MV-4-11 (cell line): ENCODE data around the gene PLEKHF1.

Experiments
- DNase-seq: peaks from one replicate; lab custom pipeline; 2025; lab: John Stamatoyannopoulos, UW

Gene PLEKHF1

DNA sequence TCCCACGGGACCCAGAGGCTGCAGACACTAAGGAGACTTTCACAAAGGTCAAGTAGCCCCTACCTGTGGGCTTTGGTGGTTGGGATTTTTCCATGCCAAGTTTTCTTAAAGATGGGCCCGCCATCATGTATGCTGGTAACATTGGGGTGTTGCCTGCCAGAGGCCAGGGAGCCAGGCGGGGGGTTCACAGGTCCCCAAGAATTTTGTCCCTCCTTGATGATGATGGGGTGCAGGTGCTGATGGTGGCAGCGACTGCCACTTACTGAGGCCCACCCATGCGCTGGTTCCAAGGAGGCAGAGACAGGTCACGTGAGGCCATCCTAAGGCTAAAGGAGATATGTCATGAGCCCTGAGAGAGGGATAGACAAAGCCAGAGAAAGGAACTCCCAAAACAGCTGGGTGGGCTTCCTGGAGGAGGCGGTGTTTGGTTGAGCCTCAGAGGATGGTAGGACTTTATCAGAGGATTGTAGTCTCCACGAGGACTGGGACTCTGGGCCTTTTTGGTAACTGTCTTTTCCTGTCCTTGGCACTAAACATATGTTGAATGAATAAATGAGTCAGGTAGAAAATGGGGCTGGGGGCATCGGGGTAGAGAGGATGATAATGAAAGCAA, 14.4 kb downstream of the PLEKHF1 start:
- DNase-seq, result no peak

DNA sequence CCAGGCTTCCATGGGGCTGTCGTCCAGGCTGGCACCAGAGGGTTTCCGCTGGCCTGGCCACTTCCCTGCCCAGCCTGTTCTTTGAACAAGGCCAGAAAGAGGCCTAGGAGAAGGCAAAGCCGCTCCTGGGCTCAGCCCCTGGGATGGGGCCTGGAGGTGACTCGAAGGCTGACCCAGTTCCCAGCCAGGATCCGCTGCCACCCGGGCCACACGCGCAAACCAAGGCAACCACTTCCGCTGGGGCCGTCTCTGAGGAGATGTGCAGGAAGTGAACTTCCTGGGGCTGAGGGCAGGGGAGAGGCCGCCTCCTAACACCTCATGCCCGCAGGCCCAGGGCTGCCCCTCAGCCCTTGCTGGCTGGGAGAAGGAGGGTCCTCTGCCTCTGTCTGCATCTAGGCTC, 15.2 kb downstream of the PLEKHF1 start:
- DNase-seq, result peak; percentile 87

DNA sequence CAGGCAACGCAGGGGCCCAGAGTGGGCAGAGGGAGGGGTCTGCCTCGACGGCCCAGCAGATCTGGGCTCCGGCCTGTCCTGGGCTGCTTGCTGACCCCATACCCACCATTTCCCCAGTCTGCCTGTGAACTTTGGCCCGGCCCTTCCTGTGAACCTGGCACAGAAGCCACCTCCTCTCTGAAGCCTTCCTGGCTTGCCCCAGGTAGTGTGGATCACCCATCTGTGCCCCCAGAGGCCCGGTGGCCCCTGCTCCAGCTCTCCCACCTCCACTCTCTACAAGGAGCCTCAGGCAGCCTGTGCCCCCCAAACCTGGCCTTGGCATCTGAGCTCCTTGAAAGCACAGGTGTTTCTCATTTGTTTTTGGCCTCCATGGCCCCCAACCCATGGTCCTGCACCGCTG, 15.7 kb downstream of the PLEKHF1 start:
- DNase-seq, result no peak

DNA sequence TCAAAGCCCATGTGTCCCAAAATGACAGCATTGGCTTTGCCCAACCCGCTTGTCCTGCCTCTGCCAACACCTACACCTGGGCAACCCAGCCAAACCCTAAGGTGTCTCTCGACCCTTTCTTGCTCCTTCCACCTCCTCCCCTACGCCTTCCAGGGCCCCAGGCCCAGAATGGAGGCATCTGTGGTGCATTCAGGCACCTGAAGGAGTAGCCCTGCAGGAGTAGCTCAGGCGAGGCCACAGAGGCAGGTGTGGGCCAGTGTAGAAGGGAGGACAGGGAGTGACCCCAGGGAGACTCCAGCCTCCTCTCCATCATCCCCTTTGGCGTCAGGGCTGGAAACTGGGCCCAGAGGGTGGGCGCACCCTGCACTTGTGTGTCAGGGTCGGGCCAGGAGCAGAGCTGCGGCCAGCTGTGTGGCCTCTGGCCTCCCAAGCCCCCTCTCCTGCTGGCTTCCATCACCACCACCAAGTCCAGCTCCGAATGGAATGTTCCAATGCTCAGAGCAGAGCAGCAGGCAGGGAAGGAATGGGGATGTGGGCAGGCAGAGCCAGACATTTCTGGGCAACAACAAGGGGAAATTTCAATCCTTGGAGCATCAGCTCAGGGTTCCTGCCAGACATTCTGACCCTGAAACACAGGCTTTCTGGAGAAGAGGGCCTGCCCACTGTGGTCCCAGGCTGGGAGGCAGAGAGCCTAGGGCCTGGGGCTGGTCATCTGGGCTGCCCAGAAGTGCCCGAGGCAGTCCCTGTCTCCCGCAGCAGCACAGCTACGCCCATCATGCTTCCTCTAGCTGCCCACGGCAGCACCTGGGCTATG, 16.4 kb downstream of the PLEKHF1 start:
- no peak for DNase-seq

DNA sequence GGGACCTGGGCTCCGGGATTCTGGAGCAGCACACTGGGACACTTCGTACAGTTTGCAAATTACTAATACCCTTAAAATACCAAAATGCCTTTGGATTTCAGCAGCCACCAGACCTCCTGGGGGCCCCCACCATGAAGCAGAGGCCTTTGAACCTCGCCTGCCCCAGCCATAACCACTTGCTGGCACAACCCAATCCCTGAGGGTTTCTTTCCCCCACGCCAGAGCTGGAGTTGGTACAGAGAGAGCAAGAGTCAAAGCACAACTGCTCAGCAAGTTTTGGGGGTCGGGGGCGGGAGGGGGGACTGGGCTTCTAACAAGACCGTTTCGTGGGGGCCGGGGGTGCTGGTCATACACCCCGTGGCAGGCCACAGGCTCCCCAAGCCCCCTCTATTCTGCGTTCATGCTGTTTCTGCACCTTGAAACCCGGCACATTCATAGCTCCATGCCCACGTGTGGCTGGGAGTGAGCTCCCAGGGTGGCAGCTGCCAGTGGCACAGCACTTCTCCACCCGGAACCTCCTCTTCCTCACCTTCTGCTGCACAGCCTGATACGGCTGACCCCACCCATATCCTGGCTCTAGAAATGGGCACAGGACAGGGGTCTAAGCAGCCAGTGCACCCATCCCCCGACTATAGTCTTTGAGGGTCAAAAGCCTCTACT, 17.1 kb downstream of the PLEKHF1 start:
- no peak for DNase-seq

DNA sequence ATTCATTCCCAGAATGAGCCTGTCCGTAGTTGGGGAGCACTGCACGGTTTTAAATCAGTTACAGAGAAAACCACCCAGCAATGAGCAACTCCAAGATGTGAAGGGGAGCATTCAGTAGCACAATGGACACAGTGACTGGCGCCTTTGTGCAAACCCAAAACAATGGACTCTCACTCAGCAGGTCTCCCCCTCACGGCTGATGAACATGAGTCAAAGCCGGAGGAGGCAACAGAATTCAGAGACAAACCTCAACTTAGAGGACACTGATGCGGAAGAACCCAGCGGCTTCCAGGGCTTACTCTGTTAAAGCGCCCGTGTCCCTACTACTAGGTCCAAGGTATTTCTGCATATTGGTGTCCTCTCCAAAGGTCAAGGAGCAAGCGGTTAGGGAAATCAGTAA, 17.7 kb downstream of the PLEKHF1 start:
- DNase-seq, result no peak

DNA sequence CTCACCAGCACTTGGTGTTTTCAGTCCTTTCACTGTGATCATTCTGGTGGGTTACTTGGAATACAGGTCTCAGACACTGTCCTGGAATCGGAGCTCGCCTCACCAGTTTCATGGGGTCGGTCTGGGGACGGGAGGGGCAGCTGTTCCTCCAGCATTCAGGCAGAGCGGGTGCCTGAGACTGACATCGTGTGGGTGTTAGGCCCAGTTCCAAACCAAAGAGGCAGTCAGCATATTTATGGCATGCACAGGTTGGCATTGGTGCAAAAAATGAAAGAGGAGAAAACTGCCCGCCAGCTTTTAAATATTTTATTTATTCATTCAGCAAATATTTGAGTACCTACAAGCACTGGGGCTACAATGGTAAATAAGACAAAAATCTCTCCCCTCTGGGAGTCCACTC, 20.1 kb downstream of the PLEKHF1 start:
- no peak for DNase-seq

DNA sequence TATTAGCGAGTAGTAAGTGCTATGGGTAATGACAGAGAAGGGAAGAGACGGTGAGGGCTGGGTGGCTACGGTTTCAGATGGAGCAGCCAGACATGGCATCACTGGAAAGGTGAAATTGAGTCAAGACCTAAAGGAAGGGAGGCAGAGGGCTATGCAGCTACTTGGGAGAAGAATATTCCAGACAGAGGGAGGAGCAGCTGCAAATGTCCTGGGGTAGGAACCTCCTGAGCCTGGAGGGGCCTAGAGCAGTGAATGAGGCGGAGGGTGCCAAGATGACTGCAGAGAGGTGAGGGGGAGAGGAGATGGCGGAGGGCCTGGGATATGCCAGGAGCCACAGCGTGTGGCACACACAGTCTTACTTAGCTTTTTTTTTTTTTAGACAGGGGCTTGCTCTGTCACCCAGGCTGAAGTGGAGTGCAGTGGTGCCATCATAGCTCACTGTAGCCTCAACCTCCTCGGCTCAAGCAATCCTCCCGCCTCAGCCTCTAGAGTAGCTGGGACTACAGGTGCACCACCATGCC, 21.1 kb downstream of the PLEKHF1 start:
- DNase-seq, result no peak

DNA sequence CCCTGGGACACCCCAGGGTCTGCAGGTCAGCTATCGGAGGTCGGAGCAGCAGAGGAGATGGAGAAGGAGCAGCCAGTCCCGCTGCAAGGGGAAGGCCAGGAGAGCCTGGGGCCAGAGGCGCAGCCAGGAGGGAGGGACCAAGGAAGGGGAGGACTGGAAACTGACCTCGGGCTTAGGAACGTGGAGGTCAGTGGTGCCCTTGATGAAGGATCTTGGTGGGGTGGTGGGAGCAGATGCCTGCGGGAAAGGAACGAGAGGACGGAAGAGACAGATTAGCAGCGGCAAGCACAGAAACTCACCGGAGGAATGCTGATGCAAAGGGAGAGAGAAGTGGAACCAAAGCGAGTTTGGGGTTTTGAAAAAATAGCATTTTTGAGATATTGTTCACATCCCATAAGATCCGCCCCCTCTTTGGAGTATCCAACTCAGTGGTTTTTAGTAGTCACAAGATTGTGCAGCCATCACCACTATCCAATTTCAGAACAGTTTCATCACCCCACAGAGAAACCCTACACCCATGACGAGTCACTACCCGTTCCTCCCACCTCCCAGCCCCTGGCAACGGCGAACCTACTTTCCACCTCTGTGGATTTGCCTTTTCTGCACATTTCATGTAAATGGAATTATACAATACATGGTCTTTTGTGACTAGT, 22.1 kb downstream of the PLEKHF1 start:
- peak; percentile 98 for DNase-seq

DNA sequence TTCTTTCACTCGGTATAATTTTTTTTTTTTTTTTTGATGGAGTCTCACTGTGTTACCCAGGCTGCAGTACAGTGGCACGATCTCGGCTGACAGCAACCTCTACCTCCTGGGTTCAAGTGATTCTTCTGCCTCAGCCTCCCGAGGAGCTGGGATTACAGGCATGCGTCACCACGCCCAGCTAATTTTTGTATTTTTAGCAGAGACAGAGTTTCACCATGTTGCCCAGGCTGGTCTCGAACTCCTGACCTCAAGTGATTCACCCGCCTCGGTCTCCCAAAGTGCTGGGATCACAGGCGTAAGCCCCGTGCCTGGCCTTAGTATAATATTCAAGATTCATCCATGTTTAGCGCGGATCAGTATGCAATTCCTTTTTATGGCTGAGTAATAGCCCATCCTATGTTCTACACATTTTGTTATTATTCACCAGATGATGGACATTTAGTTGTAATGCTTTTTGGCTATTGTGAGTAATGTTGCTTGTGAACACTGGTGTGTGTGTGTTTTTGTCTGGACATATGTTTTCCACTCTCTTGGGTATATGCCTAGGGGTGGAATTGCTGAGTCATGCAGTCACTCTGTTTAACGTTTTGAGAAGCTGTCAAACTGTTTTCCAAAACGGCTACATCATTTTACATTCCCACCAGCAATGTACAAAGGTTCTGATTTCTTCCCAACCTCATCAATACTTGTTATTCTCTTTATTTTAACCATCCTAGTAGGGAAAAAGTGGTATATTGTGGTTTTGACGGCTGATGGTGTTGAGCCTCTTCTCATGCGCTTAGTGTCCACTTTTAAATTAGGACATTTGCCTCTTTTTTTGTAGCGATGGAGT, 22.9 kb downstream of the PLEKHF1 start:
- DNase-seq, result peak; percentile 51

DNA sequence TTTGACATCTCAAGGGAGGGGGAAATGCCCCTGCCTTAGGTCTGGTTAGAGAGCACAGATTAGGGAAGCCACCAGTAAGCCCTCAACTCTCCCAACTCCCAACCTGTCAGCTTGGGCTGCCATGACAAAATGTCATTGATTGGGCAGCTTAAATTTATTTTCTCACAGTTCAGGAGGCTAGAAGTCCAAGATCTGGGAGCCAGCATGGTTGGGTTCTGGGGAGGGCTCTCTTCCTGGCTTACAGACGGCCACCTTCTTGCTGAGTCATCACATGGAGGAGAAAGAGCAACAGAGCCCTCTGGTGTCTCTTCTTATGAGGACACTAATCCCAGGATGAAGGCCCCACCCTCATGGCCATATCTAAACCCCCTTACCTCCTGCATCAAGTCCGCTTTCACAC, 25.6 kb downstream of the PLEKHF1 start:
- peak; percentile 77 for DNase-seq

DNA sequence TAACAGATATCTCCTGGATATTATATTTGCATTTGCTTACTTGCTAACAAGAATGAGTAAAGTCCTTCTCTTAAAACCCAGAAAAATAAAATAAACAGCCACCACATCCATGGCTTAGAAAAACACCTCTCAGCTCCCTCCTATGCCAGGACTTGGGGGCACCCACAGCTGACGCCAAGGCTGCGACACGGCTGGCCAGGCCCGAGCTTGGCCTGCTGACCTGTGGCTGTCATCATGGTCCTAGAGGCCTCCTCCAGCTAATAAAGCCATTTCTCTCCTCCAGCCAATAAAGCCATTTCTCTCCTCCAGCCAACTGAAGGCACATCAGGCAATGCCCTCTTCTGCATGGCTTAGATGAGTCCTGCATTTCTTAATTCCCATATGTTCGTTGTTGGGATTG, 28.9 kb downstream of the PLEKHF1 start:
- no peak for DNase-seq

DNA sequence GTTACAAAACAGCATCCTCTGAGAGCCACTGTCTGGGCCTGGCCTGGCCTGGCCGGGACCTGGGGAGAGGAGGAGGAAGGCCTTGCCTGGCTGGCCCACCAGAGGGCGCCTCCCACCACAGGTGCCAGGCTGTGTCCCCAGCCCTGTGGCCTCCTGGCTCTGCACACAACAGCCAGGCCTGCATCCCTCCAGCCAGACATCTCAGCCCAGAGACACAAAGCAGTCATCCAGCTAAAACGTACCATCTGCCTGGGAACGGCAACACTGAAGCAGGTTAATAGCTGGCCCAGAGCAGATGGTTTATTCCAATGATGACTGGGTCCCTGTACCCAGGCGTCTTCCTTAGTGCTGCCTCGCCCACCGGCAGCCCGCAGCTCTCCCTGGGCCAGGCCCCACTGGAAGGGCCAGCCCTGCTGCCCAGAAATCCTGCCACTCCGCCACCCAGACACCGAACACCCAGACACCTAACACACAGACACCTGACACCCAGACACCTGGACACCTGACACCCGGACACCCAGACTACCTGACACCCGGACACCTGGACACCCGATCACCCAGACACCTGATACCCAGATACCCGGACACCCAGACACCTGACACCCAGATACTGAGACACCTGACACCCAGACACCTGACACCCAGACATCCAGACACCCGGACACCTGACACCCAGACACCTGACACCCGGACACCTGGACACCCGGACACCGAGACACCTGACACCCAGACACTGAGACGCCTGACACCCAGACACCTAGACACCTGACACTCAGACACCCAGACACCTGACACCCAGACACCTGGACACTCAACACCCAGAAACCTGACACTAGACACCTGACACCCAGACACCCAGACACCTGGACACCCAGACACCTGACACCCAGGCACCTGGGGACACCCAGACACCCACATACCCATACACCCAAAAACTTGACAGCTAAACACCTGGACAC, 29.7 kb downstream of the PLEKHF1 start:
- peak; percentile 89 for DNase-seq

DNA sequence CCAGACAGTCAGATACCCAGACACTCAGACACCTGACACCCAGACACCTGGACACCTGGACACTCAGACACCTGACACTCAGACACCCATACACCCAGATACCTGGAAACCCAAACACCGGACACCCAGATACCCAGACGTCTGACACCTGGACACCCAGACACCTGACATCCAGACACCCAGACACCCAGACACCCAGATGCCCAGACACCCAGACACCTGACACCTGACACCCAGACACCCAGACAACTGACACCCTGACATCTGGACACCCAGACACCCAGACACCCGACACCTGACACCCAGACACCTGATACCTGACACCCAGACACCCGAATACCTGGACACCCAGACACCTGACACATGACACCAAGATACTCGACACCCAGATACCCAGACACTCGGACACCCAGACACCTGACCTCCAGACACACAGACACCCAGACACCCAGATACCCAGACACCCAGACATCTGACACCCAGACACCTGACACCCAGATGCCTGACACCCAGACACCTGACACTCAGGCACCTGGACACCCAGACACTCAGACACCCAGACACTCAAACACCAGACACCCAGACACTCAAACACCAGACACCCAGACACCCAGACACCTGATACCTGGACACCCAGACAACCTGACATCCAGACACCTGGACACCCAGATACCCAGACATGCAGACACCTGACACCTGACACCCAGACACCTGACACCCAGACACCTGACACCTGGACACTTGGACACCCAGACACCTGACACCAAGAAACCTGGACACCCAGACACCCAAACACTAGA, 30.7 kb downstream of the PLEKHF1 start:
- no peak for DNase-seq

DNA sequence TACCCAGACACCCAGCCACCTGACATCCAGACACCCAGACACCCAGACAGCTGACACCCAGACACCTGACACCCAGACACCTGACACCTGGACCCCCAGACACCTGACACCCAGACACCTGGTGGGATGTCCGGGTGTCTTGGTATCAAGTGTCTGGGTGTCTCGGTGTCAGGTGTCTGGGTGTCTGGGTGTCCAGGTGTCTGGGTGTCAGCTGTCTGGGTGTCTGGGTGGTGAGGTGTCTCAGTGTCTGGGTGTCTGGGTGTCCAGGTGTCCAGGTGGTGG, 31.2 kb downstream of the PLEKHF1 start:
- DNase-seq, result no peak

DNA sequence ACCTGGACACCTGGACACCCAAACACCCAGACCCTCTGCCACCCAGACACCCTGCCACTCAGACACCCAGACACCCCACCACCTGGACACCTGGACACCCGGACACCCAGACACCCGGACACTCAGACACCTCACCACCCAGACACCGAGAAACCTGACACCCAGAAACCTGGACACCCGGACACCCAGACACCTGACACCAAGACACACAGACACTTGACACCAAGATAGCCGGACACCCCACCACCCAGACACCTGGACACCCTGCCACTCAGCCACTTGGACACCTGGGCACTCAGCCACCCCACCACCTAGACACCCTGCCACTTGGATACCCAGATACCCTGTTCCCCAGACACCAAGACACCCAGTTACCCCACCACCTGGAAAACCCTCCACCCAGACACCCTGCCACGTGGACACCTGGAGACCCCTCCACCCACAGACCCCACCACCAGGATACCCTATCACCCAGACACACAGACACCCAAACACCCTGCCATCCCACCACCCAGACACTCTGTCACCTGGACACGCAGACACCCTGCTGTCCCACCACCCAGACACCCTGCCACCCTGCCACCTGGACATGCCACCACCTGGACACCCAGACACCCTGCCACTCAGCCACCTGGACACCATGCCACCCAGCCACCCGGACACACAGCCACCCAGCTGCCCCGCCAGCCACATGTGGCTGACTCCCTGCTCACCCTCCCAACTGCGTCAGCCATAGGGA, 32.4 kb downstream of the PLEKHF1 start:
- DNase-seq, result no peak

DNA sequence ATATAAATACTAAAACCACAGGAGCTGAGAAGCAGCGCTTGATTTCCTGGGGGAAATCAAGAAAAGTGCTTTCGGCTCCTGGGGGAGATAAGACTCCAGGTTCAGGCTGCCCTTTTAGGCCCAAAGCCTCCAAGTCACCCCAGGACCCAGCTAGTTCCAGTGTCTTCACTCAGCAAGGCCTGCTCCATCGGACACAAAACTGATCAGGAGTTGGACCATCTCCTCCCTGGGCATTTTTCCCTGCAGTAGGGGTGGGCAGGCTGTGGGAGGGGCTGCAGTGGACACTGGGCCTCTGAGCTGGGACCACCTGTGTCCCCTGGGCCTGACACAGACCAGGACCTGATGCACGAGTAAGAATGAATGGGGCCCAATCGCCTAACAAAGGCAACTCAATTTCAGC, 34.6 kb downstream of the PLEKHF1 start:
- DNase-seq, result no peak

DNA sequence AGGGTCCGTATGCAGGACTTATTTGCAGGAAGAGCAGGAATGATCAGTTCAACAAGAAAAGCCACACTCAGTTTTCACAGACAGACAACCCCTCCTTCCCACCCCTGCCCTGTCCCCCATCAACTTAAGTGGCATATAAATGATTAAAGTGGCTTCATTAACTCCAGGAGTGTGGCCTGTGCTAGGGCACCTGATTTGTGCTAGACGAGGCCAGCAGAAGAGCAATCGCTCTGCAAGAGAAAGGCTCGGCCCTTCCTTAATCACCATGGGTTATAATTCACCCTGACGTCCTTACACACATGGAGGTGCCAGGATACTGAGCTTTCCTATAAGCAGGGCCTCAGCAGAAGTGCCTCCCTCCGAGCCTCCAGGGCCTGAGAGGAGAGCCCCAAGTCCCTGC, 35.2 kb downstream of the PLEKHF1 start:
- no peak for DNase-seq
